ENCODE results near the gene DAAM1. TPM values are rescaled to one million over a fixed set of nuclear protein-coding genes. Genes with fewer than 3 reads are reported as not detected.
A peak's percentile ranks its signal among the peaks of the same experiment; 100 is the strongest.

Gene DAAM1
- total and polyA plus RNA-seq, 2 donors from 2014 or later = 5.3 to 47.8 TPM

DNA sequence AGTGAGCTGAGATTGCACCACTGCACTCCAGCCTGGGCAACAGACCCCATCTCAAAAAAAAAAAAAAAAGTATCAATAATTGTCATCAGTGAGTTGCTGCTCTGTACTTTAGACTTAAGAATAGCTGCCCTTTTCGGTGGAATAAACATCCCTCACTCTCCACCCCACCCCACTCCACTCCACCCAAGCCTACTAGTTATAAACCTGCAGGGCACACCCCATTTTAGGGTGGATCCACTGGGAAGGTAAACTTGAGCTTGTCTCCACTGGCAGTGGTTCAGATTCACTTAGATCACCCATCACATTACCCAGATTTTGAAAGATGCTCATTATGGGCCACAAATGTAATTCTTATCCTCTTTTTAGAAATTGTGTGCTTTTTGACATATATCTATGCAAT lies 170.3 kb downstream of the DAAM1 start:
- FAIRE-seq (no peak), DNase-seq (no peak)
- Histone ChIP-seq H3K27ac (ENCODE audit: low read depth in 2 of 2, low read length in 2 of 2) (no peak overlapping the region), H3K9ac (ENCODE audit: low read length in 3 of 3) (no peak overlapping the region), H3K4me1 (ENCODE audit: control insufficient read depth in 2 of 3, insufficient read depth in 2 of 3, low read depth in 1 of 3, low read length in 3 of 3) (peaks cover 0 to 2% (median 0%) of the 10 kb centered on the region in 3 donors), H3K9me3 (ENCODE audit: control insufficient read depth in 2 of 3, insufficient read depth in 1 of 3, low read length in 3 of 3) (no peaks in the 10 kb centered on the region), H3K4me3 (ENCODE audit: low read length in 3 of 3) (no peak overlapping the region), H3K36me3 (ENCODE audit: control insufficient read depth in 2 of 3, insufficient read depth in 3 of 3, low read length in 3 of 3) (peaks cover 2 to 6% (median 4%) of the 10 kb centered on the region in 3 donors), H3K27me3 (ENCODE audit: control insufficient read depth, insufficient read depth, low read length) (no peaks in the 10 kb centered on the region)
- intact Hi-C loops (cut with DNase I) = no loop called here
- TF ChIP-seq, protein P1, sequence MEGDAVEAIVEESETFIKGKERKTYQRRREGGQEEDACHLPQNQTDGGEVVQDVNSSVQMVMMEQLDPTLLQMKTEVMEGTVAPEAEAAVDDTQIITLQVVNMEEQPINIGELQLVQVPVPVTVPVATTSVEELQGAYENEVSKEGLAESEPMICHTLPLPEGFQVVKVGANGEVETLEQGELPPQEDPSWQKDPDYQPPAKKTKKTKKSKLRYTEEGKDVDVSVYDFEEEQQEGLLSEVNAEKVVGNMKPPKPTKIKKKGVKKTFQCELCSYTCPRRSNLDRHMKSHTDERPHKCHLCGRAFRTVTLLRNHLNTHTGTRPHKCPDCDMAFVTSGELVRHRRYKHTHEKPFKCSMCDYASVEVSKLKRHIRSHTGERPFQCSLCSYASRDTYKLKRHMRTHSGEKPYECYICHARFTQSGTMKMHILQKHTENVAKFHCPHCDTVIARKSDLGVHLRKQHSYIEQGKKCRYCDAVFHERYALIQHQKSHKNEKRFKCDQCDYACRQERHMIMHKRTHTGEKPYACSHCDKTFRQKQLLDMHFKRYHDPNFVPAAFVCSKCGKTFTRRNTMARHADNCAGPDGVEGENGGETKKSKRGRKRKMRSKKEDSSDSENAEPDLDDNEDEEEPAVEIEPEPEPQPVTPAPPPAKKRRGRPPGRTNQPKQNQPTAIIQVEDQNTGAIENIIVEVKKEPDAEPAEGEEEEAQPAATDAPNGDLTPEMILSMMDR (IDR thresholded peaks at IDR 0.05; ENCODE audit: borderline replicate concordance, extremely low read depth, insufficient read depth) = no peak

DNA sequence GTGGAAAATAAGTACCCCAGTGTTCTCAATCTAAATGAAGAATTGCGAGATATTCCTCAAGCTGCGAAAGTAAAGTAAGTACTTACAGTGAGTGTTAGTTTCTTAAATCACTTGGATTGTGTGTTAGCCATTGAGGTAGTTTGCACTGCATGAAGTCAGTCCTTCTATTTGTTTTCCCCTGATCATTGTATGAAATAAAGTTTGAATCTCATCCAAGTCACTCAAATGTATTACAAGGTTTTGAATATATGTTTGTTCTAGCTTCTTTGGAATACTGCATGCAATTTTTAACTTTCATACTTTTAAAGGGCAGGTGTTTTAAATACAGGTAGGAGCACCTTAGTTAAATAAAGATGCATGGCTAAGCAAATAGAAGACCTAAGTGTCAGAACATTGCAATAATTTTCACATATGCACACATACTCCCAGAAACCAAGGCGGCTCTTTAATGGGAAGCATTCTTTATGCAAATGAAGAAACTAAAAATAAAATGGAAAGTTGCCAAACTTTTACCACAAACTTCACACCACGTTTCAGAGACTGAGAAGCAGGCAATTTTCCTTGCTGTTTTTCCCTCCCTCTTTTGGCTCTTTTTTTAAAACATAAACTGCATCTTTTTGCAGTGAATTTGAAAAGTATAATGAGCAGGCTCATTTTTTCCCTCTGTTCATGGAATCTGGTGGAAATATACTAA lies 171.1 kb downstream of the DAAM1 start:
- H3K27ac ChIP-seq (ENCODE audit: low read depth in 2 of 2, low read length in 2 of 2) = no peak overlapping the region
- no peaks in the 10 kb centered on the region for H3K9me3 ChIP-seq (ENCODE audit: control insufficient read depth in 2 of 3, insufficient read depth in 1 of 3, low read length in 3 of 3)
- peaks cover 2 to 6% (median 4%) of the 10 kb centered on the region in 3 donors for H3K36me3 ChIP-seq (ENCODE audit: control insufficient read depth in 2 of 3, insufficient read depth in 3 of 3, low read length in 3 of 3)
- H3K9ac ChIP-seq (ENCODE audit: low read length in 3 of 3) = no peak overlapping the region
- DNase-seq = no peak
- H3K27me3 ChIP-seq (ENCODE audit: control insufficient read depth, insufficient read depth, low read length) = no peaks in the 10 kb centered on the region
- TF ChIP-seq, protein P1 (IDR thresholded peaks at IDR 0.05; ENCODE audit: borderline replicate concordance, extremely low read depth, insufficient read depth) = no peak
- no peak for FAIRE-seq
- intact Hi-C loops (cut with DNase I) = no loop called here
- no peak overlapping the region for H3K4me3 ChIP-seq (ENCODE audit: low read length in 3 of 3)
- peaks cover 0 to 2% (median 0%) of the 10 kb centered on the region in 3 donors for H3K4me1 ChIP-seq (ENCODE audit: control insufficient read depth in 2 of 3, insufficient read depth in 2 of 3, low read depth in 1 of 3, low read length in 3 of 3)

DNA sequence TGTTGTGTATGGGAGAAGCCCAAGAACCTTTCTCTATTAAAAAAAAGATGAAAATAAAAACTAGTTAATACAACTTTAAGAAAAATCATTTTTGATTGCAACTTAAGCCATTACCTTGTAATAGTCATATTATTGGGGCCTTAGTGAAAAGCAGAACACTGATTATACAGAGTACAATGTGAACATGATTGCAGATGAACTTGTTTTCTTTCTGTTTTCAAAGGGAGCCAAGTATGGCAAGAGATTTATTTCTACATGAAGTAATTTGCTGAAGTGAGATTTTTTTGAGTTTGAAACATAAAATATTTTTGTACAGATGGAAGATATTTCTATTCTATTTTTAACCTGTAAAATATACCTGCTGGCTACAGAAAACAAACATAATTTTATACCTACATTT lies 171.8 kb downstream of the DAAM1 start:
- H3K36me3 ChIP-seq (ENCODE audit: control insufficient read depth in 2 of 3, insufficient read depth in 3 of 3, low read length in 3 of 3) = peaks cover under 1 to 4% (median 2%) of the 10 kb centered on the region in 3 donors
- H3K9me3 ChIP-seq (ENCODE audit: control insufficient read depth in 2 of 3, insufficient read depth in 1 of 3, low read length in 3 of 3) = no peaks in the 10 kb centered on the region
- FAIRE-seq (peak; percentile 8), DNase-seq (no peak)
- no peaks in the 10 kb centered on the region for H3K27me3 ChIP-seq (ENCODE audit: control insufficient read depth, insufficient read depth, low read length)
- intact Hi-C loops (cut with DNase I) = no loop called here
- no peak overlapping the region for H3K27ac ChIP-seq (ENCODE audit: low read depth in 2 of 2, low read length in 2 of 2)
- TF ChIP-seq, protein P1 (IDR thresholded peaks at IDR 0.05; ENCODE audit: borderline replicate concordance, extremely low read depth, insufficient read depth) = no peak
- no peak overlapping the region for H3K9ac ChIP-seq (ENCODE audit: low read length in 3 of 3)
- H3K4me3 ChIP-seq (ENCODE audit: low read length in 3 of 3) = no peak overlapping the region
- H3K4me1 ChIP-seq (ENCODE audit: control insufficient read depth in 2 of 3, insufficient read depth in 2 of 3, low read depth in 1 of 3, low read length in 3 of 3) = peaks cover 0 to 2% (median 0%) of the 10 kb centered on the region in 3 donors
